ENCODE measurements around the gene MEIOSIN.

DNA sequence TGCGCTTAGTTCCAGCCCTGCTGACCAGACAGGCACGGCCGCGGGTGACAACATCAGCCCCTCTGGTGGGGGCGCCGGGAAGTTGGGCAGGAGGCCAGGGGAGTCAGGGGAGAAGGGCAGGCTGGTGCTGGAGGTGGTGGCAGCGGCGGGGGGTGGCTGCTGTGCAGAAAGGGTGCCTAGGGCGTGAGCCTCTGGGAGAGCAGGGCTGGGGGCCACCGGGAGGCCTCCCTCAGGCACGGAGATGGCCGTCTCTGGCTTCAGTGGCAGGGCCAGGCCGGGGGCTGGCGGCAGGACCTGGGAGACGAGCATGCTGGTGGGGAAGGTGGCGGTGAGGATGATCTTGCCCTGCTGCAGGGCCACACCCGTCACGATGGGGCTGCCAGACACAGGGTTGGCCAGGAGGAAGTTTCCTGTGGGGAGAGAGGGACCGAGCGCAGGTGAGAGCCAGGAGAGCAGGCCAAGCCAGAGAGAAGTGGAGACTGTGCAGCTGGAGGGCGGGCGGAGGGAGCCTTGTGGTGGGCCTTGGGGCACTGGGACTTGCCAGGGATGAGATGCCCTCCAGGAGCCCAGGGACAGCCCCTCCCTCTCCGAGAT, 32.6 kb downstream of the MEIOSIN start:
- TF ChIP-seq, protein P1, sequence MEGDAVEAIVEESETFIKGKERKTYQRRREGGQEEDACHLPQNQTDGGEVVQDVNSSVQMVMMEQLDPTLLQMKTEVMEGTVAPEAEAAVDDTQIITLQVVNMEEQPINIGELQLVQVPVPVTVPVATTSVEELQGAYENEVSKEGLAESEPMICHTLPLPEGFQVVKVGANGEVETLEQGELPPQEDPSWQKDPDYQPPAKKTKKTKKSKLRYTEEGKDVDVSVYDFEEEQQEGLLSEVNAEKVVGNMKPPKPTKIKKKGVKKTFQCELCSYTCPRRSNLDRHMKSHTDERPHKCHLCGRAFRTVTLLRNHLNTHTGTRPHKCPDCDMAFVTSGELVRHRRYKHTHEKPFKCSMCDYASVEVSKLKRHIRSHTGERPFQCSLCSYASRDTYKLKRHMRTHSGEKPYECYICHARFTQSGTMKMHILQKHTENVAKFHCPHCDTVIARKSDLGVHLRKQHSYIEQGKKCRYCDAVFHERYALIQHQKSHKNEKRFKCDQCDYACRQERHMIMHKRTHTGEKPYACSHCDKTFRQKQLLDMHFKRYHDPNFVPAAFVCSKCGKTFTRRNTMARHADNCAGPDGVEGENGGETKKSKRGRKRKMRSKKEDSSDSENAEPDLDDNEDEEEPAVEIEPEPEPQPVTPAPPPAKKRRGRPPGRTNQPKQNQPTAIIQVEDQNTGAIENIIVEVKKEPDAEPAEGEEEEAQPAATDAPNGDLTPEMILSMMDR (IDR thresholded peaks at IDR 0.05): no peak
- TF ChIP-seq POLR2A (IDR thresholded peaks at IDR 0.05): no peak

Data from Peyer's patch (tissue), 4 donors.